Activated B cell treated with CpG ODN at 0.5 μM for 24 hours (primary cell): ENCODE measurements around the gene IGFBP4. TPM values are rescaled to one million over a fixed set of nuclear protein-coding genes. Genes with fewer than 3 reads are reported as not detected.
A peak's percentile ranks its signal among the peaks of the same experiment; 100 is the strongest.

ENCODE experiments used
- ATAC-seq: fragments of 200-7000 bp; cut with Tn5 transposase; one replicate; pipeline ENCODE4 v1.10.0; 2021; ENCODE audit warnings: low read depth, mild to moderate bottlenecking, moderate library complexity
- CTCF ChIA-PET: fragments of 350-600 bp; sonication (Branson Sonifier 250); formaldehyde crosslinking; loops from one replicate; lab custom pipeline; 2021; ENCODE audit warnings: antibody characterized with exemption; lab: Charles Lee
- POLR2A ChIA-PET: fragments of 350-600 bp; sonication (Branson Sonifier 250); formaldehyde crosslinking; loops from one replicate; lab custom pipeline; 2021; ENCODE audit warnings: antibody characterized with exemption; lab: Charles Lee
- DNase-seq: peaks from one replicate; pipeline ENCODE4 v3.0.0; 2022
- H3K27ac Mint-ChIP-seq: one replicate; pipeline ENCODE4 v1.8.0; 2020; ENCODE audit warnings: mixed read lengths
- H3K27me3 Mint-ChIP-seq: one replicate; pipeline ENCODE4 v1.8.0; 2021; ENCODE audit warnings: mixed read lengths
- H3K36me3 Mint-ChIP-seq: one replicate; pipeline ENCODE4 v1.8.0; 2021; ENCODE audit warnings: low read depth, mixed read lengths
- H3K4me1 Mint-ChIP-seq: one replicate; pipeline ENCODE4 v1.8.0; 2021; ENCODE audit warnings: mixed read lengths
- H3K4me3 Mint-ChIP-seq: one replicate; pipeline ENCODE4 v1.8.0; 2020; ENCODE audit warnings: mild to moderate bottlenecking, mixed read lengths
- H3K9me3 Mint-ChIP-seq: one replicate; pipeline ENCODE4 v1.8.0; 2020; ENCODE audit warnings: mixed read lengths
- CTCF ChIP-seq: fragments of 200-600 bp; IDR thresholded peaks from one replicate; pipeline ENCODE4 v1.8.0; 2022; ENCODE audit warnings: antibody characterized with exemption, mild to moderate bottlenecking
- intact Hi-C: fragments of 100-400 bp; cut with micrococcal nuclease; formaldehyde crosslinking; loops from one replicate; pipeline ENCODE4 v1.15.1; 2024
- total RNA-seq: library from RNA; stranded (reverse); gene quantifications from 2 replicates; pipeline ENCODE4 v1.2.3, GENCODE V29; 2022

The IGFBP4 gene
- total RNA-seq, 1 donor from 2014 or later: 18.0 TPM

GRCh38 chr17:40479754-40480480, 36.7 kb downstream of the IGFBP4 start:
- ATAC-seq (peak; percentile 30), DNase-seq (no peak)
- Mint-ChIP-seq H3K27me3 (no peaks in the 10 kb centered on the region), H3K36me3 (no peaks in the 10 kb centered on the region), H3K27ac (peak overlapping the region; percentile 72), H3K9me3 (no peaks in the 10 kb centered on the region), H3K4me1 (peaks cover 57% of the 10 kb centered on the region), H3K4me3 (peak overlapping the region; percentile 11)
- intact Hi-C loops: loop anchor here (2.0 to 5.0 kb wide), 3 partner anchors 37 to 53 kb away; partner anchors contain the start of gene IGFBP4
- TF ChIP-seq CTCF: no peak
- ChIA-PET POLR2A (interaction anchor here (0.6 to 1.9 kb wide), 12 partner anchors 17 to 1183 kb away, joined by 3 to 11 read pairs (median 4); no protein-coding TSS in a partner anchor), CTCF (interaction anchor here (1.2 to 2.7 kb wide), 2 partner anchors 53 to 62 kb away, joined by 4 to 16 read pairs; partner anchors contain the start of gene TOP2A)

DNA sequence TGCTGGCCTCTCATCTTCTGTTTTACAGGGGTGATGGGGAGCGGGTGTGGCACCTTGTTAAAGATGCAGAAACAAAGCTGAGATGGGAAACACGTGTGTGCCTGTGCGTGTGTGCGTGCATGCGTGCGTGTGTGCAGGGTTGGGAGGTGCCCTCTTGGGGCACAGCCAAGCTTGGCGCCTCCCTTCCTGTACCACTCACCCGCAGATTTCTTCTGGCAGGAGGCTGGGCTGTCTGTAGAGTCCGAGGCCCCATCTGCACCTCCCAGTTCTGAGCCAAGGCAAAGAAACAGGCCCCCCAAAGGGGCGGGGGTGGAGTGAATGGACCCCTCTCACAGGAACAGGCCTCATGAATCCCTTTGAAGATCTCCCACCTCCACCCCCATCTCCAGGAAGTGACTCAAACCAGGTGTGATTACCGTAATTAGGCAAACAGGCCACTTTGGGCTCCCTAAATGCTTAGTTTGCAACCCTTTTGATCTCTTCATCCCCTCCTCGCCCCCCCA, 37.3 kb downstream of the IGFBP4 start:
- Mint-ChIP-seq H3K36me3 (no peaks in the 10 kb centered on the region), H3K27ac (peak overlapping the region; percentile 72), H3K4me1 (peaks cover 57% of the 10 kb centered on the region), H3K9me3 (no peaks in the 10 kb centered on the region), H3K27me3 (no peaks in the 10 kb centered on the region), H3K4me3 (peak overlapping the region; percentile 41)
- CTCF ChIA-PET: interaction anchor here (1.2 to 2.7 kb wide), 2 partner anchors 52 to 63 kb away, joined by 4 to 16 read pairs; partner anchors contain the start of gene TOP2A
- no peak for TF ChIP-seq CTCF
- intact Hi-C loops: loop anchor here (2.0 to 5.0 kb wide), 3 partner anchors 37 to 52 kb away; partner anchors contain the start of gene IGFBP4
- DNase-seq (peak; percentile 32), ATAC-seq (peak; percentile 88)
- POLR2A ChIA-PET: interaction anchor here (0.6 to 1.9 kb wide), 12 partner anchors 16 to 178 kb away, joined by 3 to 11 read pairs (median 4); no protein-coding TSS in a partner anchor

GRCh38 chr17:40481106-40481505, 37.9 kb downstream of the IGFBP4 start:
- peak overlapping the region; percentile 41 for H3K4me3 Mint-ChIP-seq
- H3K36me3 Mint-ChIP-seq: no peaks in the 10 kb centered on the region
- POLR2A ChIA-PET: interaction anchor here (0.8 to 1.9 kb wide), 6 partner anchors 15 to 83 kb away, joined by 3 to 11 read pairs (median 8); no protein-coding TSS in a partner anchor
- no peaks in the 10 kb centered on the region for H3K27me3 Mint-ChIP-seq
- CTCF ChIA-PET: interaction anchor here (0.6 to 2.7 kb wide), 2 partner anchors 26 to 51 kb away, joined by 3 to 16 read pairs; no protein-coding TSS in a partner anchor
- H3K9me3 Mint-ChIP-seq: no peaks in the 10 kb centered on the region
- H3K4me1 Mint-ChIP-seq: peaks cover 56% of the 10 kb centered on the region
- DNase-seq (no peak), ATAC-seq (no peak)
- intact Hi-C loops: loop anchor here (2.0 to 5.0 kb wide), 3 partner anchors 36 to 52 kb away; partner anchors contain the start of gene IGFBP4
- H3K27ac Mint-ChIP-seq: peak overlapping the region; percentile 72
- TF ChIP-seq CTCF: no peak

- ChIA-PET CTCF (interaction anchor here (2.7 kb wide), 1 partner anchor 50 kb away, joined by 16 read pairs; no protein-coding TSS in a partner anchor), POLR2A (no interaction called here)
- Mint-ChIP-seq H3K27ac (peak overlapping the region; percentile 11), H3K9me3 (no peaks in the 10 kb centered on the region), H3K36me3 (no peaks in the 10 kb centered on the region), H3K27me3 (no peaks in the 10 kb centered on the region), H3K4me1 (peaks cover 50% of the 10 kb centered on the region), H3K4me3 (no peak overlapping the region)
- ATAC-seq: no peak
- no peak for TF ChIP-seq CTCF
- intact Hi-C loops: loop anchor here (5.0 kb wide), 2 partner anchors 35 to 40 kb away; partner anchors contain the start of gene IGFBP4
- DNase-seq: no peak
Observed at GRCh38 chr17:40482722-40483121, 39.5 kb downstream of the IGFBP4 start.
